CD4-positive, CD25-positive, alpha-beta regulatory T cell (primary cell): Measurements from ENCODE around the gene ZBTB48. TPM values are rescaled to one million over a fixed set of nuclear protein-coding genes. Genes with fewer than 3 reads are reported as not detected.

ENCODE experiments used
- ATAC-seq, 2 donors: fragments of 150-1000 bp; cut with Tn5 transposase; one replicate each; pipeline ENCODE4 v1.10.0; 2021; ENCODE audit warnings: low read depth in 2 of 2, moderate number of reproducible peaks in 2 of 2, moderate library complexity in 1 of 2
- DNase-seq, 3 donors: peaks; one replicate each; pipeline versions ENCODE4 v3.0.0 to v3.0.0-alpha.2; 2012 to 2022; ENCODE audit warnings: mixed read lengths in 1 of 3
- H3K27ac ChIP-seq: one replicate; pipeline ENCODE4 v1.7.0; 2013; ENCODE audit warnings: mild to moderate bottlenecking, low read length; ENCODE audit not compliant: insufficient read depth, poor library complexity, severe bottlenecking
- H3K27me3 ChIP-seq: one replicate; pipeline ENCODE4 v1.7.0; 2013; ENCODE audit warnings: low read length; ENCODE audit not compliant: control insufficient read depth, insufficient read depth
- H3K36me3 ChIP-seq: one replicate; pipeline ENCODE4 v1.7.0; 2013; ENCODE audit warnings: mild to moderate bottlenecking, low read length, moderate library complexity; ENCODE audit not compliant: control insufficient read depth, insufficient read depth
- H3K4me1 ChIP-seq: 2 replicates; pipeline ENCODE4 v1.7.0; 2013; ENCODE audit warnings: mild to moderate bottlenecking, low read length; ENCODE audit not compliant: insufficient read depth, control insufficient read depth, poor library complexity, severe bottlenecking
- H3K4me3 ChIP-seq: one replicate; pipeline ENCODE4 v1.7.0; 2013; ENCODE audit warnings: low read depth, mild to moderate bottlenecking, low read length, moderate library complexity
- H3K9me3 ChIP-seq, 2 experiments: 1 replicate in 1 of 2; 2 replicates in 1 of 2; pipeline ENCODE4 v1.7.0; 2013; ENCODE audit warnings: low read length in 2 of 2, mild to moderate bottlenecking in 1 of 2, moderate library complexity in 1 of 2; ENCODE audit not compliant: control insufficient read depth in 2 of 2
- H3K27ac Mint-ChIP-seq, 3 donors: one replicate each; pipeline ENCODE4 v1.8.0; 2020 to 2022; ENCODE audit warnings: mild to moderate bottlenecking in 3 of 3, mixed read lengths in 3 of 3, moderate library complexity in 2 of 3
- H3K27me3 Mint-ChIP-seq: one replicate; pipeline ENCODE4 v1.8.0; 2022; ENCODE audit warnings: mild to moderate bottlenecking, mixed read lengths
- H3K36me3 Mint-ChIP-seq: one replicate; pipeline ENCODE4 v1.8.0; 2020; ENCODE audit warnings: mixed read lengths
- H3K4me1 Mint-ChIP-seq, 4 donors: one replicate each; pipeline ENCODE4 v1.8.0; 2020 to 2022; ENCODE audit warnings: mixed read lengths in 4 of 4, mild to moderate bottlenecking in 1 of 4
- H3K4me3 Mint-ChIP-seq, 4 donors: one replicate each; pipeline ENCODE4 v1.8.0; 2020 to 2022; ENCODE audit warnings: mild to moderate bottlenecking in 4 of 4, mixed read lengths in 4 of 4, moderate library complexity in 3 of 4
- H3K9me3 Mint-ChIP-seq, 7 donors: one replicate each; pipeline ENCODE4 v1.8.0; 2020 to 2022; ENCODE audit warnings: mixed read lengths in 7 of 7, mild to moderate bottlenecking in 3 of 7, moderate library complexity in 2 of 7
- polyA plus RNA-seq, 4 donors: library from polyadenylated mRNA; unstranded; fragments of 300-500 nt; fragmentation: Illumina TruSeq; gene quantifications; one replicate each; pipeline ENCODE4 v1.2.3, GENCODE V29; 2021
- total RNA-seq: library from RNA; stranded (reverse); gene quantifications from one replicate; pipeline ENCODE4 v1.2.3, GENCODE V29; 2022

ZBTB48 gene
- total and polyA plus RNA-seq, 5 donors from 2014 or later: 18.6 to 41.8 (median 22.2) TPM

DNA sequence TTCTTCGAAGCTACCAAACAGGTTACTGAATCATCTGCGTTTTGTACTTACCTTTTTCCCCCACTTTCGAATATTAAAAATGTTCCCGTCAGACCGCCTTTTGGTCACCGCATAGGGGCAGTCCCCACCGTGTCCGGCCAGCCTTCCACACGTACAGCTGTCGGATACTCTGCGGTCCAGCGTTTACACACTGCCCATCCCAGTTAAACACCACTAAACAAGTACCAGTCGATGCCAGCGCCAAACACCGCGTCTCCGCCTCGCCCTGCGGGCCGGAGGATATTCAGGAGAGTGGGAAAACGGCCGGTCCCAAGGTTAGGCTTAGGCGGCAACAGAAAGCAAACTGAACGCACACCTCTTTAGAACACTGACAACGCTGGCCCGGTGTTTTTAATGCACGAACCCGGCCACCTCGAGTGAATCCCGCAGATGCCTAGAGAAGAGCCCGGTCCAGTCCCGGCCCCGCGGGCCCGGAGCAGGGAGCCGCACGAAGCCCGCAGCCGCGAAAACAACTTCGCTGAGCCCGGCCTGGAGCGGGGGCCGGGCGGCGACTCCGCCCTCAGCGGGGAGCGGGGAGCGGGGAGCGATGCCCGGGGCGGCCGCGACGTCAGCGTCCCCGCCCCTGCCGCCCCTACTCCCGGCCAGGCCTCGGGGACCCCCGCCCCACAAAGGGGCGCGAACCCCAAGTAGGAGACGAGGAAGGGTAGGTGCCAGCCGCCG, 33.0 kb downstream of the ZBTB48 start:
- H3K4me1 Mint-ChIP-seq: peaks cover 0 to 33% (median 20%) of the 10 kb centered on the region in 4 donors
- H3K27me3 Mint-ChIP-seq: no peaks in the 10 kb centered on the region
- H3K9me3 Mint-ChIP-seq: no peaks in the 10 kb centered on the region
- peak overlapping the region; percentile 76 to 96 (median 95) for H3K27ac Mint-ChIP-seq
- DNase-seq (peak in 1 of 3 donors; percentile 8), ATAC-seq (no peak)
- Histone ChIP-seq H3K4me3 (peak overlapping the region; percentile 79), H3K4me1 (peaks cover 16% of the 10 kb centered on the region), H3K9me3 (no peaks in the 10 kb centered on the region), H3K36me3 (no peaks in the 10 kb centered on the region), H3K27ac (peak overlapping the region; percentile 71), H3K27me3 (no peaks in the 10 kb centered on the region)
- H3K36me3 Mint-ChIP-seq: peaks cover 3% of the 10 kb centered on the region
- peak overlapping the region; percentile 94 to 99 (median 94) for H3K4me3 Mint-ChIP-seq

GRCh38 chr1:6613361-6614018, 33.7 kb downstream of the ZBTB48 start, which contains the start of gene PHF13:
TSS of gene PHF13 (plus strand) at chr1:6613731. CDS start at chr1:6614067, 336 bp downstream.
- Histone ChIP-seq H3K27ac (peak within 1 kb of the TSS; percentile 71), H3K9me3 (no peaks in the 10 kb centered on the region), H3K4me3 (peak within 1 kb of the TSS; percentile 79), H3K36me3 (no peaks in the 10 kb centered on the region), H3K4me1 (peaks cover 16% of the 10 kb centered on the region), H3K27me3 (no peaks in the 10 kb centered on the region)
- DNase-seq (peak; percentile 99), ATAC-seq (peak; percentile 97 to 98)
- Mint-ChIP-seq H3K4me3 (peak within 1 kb of the TSS; percentile 94 to 99 (median 94)), H3K9me3 (no peaks in the 10 kb centered on the region), H3K27ac (peak within 1 kb of the TSS; percentile 76 to 96 (median 95)), H3K4me1 (peaks cover 0 to 34% (median 20%) of the 10 kb centered on the region in 4 donors), H3K36me3 (peaks cover 3% of the 10 kb centered on the region), H3K27me3 (no peaks in the 10 kb centered on the region)

DNA sequence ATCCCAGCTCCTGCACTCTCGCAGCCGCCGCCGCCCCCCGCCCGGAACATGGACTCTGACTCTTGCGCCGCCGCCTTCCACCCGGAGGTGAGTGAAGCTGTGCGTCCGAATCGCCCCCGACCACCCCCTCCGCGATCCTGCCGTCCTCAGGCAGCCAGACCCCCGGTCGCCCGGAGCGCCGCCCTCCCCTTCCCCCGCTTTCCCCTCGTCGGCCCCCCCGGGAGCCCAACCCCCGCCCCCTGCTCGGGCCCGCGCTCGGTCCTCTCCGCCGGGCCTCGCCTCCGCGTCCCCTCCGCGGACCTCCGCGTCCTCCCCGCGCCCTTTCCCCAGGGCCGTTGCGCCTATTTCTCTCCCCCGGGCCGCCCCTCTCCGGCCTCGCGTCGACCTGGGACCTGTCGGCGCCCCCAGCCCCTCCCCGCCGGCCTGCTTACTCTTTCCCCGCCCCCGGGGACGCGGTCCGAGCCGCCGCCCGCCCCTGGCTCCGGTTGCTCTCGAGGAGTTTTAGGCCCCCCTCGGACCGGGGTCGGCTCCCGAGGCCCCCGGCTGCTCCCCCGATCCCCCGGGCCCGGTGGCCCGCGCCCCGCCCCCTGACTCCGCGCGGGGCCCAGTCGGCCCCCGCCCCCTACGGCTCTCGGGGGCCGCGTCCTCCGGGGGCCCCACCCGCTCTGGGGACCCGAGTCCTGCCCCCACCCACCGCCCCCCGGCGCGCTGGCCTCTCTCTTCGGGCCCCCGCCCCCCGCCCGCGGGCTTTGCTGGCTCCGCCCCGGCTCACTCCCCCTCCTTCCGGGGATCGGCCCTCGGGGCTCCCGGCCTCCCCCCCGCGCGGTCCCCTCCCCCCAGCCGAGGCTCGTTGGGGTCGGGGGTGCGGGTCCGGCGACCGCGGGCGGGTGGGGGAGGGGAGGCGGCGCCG, 34.5 kb downstream of the ZBTB48 start:
- no peaks in the 10 kb centered on the region for H3K27me3 ChIP-seq
- peak overlapping the region; percentile 71 for H3K27ac ChIP-seq
- Mint-ChIP-seq H3K4me3 (peak overlapping the region; percentile 7 to 94 (median 92)), H3K4me1 (peaks cover 0 to 35% (median 22%) of the 10 kb centered on the region in 4 donors), H3K27ac (no peak overlapping the region), H3K9me3 (no peaks in the 10 kb centered on the region), H3K27me3 (no peaks in the 10 kb centered on the region), H3K36me3 (peaks cover 3% of the 10 kb centered on the region)
- ATAC-seq: no peak
- H3K9me3 ChIP-seq: no peaks in the 10 kb centered on the region
- peak; percentile 38 to 66 (median 40) for DNase-seq
- H3K4me1 ChIP-seq: peaks cover 16% of the 10 kb centered on the region
- no peaks in the 10 kb centered on the region for H3K36me3 ChIP-seq
- H3K4me3 ChIP-seq: no peak overlapping the region

DNA sequence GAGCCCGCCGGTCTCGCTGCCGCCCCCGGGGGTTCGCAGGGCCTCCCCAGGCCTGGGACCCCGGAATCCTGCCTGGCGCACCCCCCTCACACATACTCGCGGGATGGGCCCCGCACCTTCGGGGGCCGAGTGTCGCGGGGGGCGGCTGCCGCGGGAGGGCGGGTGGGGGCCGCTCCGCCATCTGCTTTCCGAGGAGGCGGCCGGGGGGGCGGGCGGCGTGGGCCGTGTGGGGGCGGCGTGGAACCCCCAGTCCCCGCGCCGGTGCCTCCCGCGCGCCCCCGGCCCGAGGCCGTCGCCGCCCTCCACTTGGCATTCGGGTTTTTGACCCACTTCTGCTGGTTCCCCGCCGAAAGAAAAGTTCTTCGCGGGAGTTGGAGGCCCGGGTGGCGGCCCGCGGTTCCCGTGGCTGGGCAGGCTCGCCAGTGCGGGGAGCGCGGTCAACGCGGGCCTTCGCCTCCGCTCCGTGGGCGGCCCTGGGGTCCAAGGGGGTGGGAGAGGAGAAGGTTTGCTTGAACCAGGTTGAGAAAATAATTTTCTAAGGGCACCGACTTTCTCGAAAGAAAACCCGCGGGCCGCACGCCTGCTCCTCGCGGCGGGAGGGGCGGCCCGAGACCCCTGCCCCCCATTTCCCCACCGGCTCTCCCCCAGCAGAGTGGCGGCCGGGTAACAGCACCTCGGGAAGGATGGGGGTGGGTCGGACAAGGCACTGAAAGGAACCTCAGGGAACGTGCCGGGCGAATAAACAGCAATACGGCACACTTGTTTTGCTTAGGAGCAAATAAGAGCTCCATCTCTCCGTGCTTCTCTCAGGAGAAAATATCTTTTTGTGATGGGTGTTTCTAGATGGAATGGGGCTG, 35.4 kb downstream of the ZBTB48 start:
- Mint-ChIP-seq H3K9me3 (no peaks in the 10 kb centered on the region), H3K36me3 (peaks cover 3% of the 10 kb centered on the region), H3K4me1 (peaks cover 0 to 35% (median 23%) of the 10 kb centered on the region in 4 donors), H3K27me3 (no peaks in the 10 kb centered on the region), H3K4me3 (peak overlapping the region; percentile 84 to 90 (median 88)), H3K27ac (peak overlapping the region; percentile 11 to 64 (median 56))
- Histone ChIP-seq H3K4me1 (peaks cover 16% of the 10 kb centered on the region), H3K9me3 (no peaks in the 10 kb centered on the region), H3K27me3 (no peaks in the 10 kb centered on the region), H3K27ac (peak overlapping the region; percentile 71), H3K4me3 (no peak overlapping the region), H3K36me3 (peaks cover 5% of the 10 kb centered on the region)
- no peak for DNase-seq
- no peak for ATAC-seq

DNA sequence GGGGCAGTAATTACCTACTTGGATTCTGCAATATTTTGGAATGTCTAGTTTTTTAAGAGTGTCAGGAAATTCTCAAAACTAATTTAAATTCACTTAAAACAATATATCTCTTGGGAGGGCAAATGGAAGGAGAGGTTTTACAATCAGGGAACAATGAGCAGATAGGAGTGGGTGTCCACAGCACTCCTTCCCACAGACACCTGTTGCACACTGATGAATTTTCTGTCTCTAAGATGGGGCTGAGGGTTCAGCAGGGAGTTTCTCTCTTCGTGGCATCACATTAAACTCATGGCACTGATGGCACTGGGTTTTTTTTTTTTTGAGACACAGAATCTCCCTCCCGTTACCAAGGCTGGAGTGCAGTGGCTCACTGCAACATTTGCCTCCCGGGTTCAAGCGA, 39.3 kb downstream of the ZBTB48 start:
- peaks cover 8% of the 10 kb centered on the region for H3K4me1 ChIP-seq
- no peak overlapping the region for H3K27ac Mint-ChIP-seq
- H3K4me3 ChIP-seq: no peak overlapping the region
- peaks cover 4% of the 10 kb centered on the region for H3K27me3 Mint-ChIP-seq
- DNase-seq: no peak
- no peak overlapping the region for H3K27ac ChIP-seq
- H3K9me3 Mint-ChIP-seq: no peaks in the 10 kb centered on the region
- no peaks in the 10 kb centered on the region for H3K27me3 ChIP-seq
- peak overlapping the region in 2 of 4 donors; percentile 56 to 88 for H3K4me3 Mint-ChIP-seq
- peaks cover 22% of the 10 kb centered on the region for H3K36me3 ChIP-seq
- no peaks in the 10 kb centered on the region for H3K9me3 ChIP-seq
- peaks cover 0 to 21% (median 12%) of the 10 kb centered on the region in 4 donors for H3K4me1 Mint-ChIP-seq
- ATAC-seq: no peak
- H3K36me3 Mint-ChIP-seq: peaks cover 13% of the 10 kb centered on the region

DNA sequence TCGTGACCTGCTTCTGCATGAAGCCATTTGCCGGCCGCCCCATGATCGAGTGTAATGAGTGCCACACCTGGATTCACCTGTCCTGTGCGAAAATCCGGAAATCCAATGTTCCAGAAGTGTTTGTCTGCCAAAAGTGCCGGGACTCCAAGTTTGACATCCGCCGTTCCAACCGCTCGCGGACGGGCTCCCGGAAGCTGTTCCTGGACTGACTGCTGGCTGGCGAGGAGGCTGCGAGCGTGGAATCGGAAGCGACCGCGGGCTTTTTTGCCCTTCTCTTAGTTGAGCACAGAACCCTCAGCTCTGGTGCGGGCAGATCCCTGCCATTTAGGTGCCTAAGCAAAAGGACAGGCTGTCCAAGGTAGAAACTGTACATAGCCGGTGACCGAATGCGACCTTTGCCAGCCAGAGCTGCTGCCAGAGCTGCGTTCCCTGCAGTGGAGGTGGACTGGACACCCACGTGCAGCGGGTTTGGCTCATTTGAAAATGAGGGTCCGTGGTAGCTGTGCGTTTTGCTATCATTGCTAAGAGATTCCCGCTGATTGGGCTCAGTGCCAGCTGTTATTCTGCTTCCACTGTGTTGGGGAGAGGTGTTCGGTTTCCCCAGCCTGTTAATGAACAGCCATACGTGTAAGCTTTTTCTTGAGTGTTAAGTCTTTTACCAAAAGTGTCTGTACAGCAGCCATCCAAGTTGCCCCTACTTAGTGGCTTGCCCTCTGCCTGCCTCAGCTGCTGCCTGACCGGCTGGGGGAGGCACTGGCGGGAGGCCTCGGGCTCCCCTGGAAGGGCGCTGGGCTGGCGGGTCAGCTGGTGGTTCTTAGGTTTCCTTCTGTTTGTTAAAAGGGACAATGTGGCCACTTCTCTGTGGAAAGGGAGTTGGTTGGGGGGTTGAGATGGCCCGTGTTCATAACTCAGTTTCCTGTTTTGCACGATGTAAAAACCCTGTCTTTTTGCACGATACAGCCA, 41.9 kb downstream of the ZBTB48 start:
- Mint-ChIP-seq H3K4me1 (peaks cover 0 to 23% (median 13%) of the 10 kb centered on the region in 4 donors), H3K36me3 (peaks cover 13% of the 10 kb centered on the region), H3K27ac (peak overlapping the region in 1 of 3 donors; percentile 38), H3K4me3 (no peak overlapping the region), H3K27me3 (peaks cover 4% of the 10 kb centered on the region), H3K9me3 (no peaks in the 10 kb centered on the region)
- no peaks in the 10 kb centered on the region for H3K27me3 ChIP-seq
- H3K36me3 ChIP-seq: peaks cover 22% of the 10 kb centered on the region
- no peaks in the 10 kb centered on the region for H3K9me3 ChIP-seq
- DNase-seq (no peak), ATAC-seq (no peak)
- H3K27ac ChIP-seq: no peak overlapping the region
- no peak overlapping the region for H3K4me3 ChIP-seq
- peaks cover 16% of the 10 kb centered on the region for H3K4me1 ChIP-seq
